ENCODE measurements around the gene NNT. TPM values are rescaled to one million over a fixed set of nuclear protein-coding genes. Genes with fewer than 3 reads are reported as not detected.
"Not testable (repeated sequence)": the region's sequence is repeated elsewhere in the genome, so short reads cannot be mapped to it uniquely, and the experiment has no call there.

NNT gene
- total RNA-seq, 1 donor from 2014 or later = 80.4 TPM

DNA sequence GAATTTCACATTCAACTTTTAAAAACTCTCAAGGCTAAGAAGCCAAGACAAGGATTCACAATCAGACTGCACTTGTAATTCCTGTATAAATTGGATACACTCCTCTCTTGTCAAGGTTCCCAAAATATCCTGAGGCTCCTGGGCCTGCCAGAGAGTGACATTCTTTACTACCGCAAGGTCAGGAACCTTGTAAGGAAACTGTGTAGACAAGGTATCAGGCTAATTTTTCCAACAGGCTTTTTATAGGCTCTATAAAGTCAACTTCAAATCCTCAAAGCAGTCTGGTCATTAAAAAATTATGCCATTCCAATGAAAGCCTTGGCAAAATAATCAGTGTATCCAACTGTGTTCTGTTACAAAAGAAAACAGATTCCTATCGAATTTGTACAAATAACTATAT lies 30.6 kb upstream of the NNT start:
- Mint-ChIP-seq H3K4me3 (no peak overlapping the region), H3K9me3 (no peaks in the 10 kb centered on the region), H3K4me1 (ENCODE audit: unreplicated experiment) (no peaks in the 10 kb centered on the region), H3K27ac (no peak overlapping the region), H3K36me3 (peaks cover 13% of the 10 kb centered on the region), H3K27me3 (no peaks in the 10 kb centered on the region)
- TF ChIP-seq, protein P1, sequence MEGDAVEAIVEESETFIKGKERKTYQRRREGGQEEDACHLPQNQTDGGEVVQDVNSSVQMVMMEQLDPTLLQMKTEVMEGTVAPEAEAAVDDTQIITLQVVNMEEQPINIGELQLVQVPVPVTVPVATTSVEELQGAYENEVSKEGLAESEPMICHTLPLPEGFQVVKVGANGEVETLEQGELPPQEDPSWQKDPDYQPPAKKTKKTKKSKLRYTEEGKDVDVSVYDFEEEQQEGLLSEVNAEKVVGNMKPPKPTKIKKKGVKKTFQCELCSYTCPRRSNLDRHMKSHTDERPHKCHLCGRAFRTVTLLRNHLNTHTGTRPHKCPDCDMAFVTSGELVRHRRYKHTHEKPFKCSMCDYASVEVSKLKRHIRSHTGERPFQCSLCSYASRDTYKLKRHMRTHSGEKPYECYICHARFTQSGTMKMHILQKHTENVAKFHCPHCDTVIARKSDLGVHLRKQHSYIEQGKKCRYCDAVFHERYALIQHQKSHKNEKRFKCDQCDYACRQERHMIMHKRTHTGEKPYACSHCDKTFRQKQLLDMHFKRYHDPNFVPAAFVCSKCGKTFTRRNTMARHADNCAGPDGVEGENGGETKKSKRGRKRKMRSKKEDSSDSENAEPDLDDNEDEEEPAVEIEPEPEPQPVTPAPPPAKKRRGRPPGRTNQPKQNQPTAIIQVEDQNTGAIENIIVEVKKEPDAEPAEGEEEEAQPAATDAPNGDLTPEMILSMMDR (conservative IDR thresholded peaks at IDR 0.05) = no peak
- no peak for DNase-seq (ENCODE audit: extremely low spot score, unreplicated experiment)

DNA sequence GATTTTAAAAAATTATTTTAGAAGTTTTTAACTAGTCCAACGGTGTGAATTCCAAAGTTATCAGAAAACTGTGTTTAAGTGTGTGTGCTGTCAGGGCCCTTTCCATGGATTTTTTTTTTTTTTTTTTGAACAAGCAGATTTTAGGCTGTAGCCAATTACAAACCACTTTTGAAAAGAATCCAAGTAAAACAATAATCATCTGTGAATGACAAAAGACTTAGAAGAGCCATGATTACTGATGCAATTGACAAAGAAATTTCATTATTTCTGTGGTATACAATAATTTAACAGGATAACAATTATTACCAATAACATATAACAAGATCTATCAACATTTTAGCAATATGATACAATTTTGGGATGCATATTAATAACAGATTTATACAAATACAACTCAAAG lies 29.9 kb upstream of the NNT start:
- H3K27me3 Mint-ChIP-seq = no peaks in the 10 kb centered on the region
- H3K4me1 Mint-ChIP-seq (ENCODE audit: unreplicated experiment) = no peaks in the 10 kb centered on the region
- TF ChIP-seq, protein P1 (conservative IDR thresholded peaks at IDR 0.05) = no peak
- DNase-seq (ENCODE audit: extremely low spot score, unreplicated experiment) = no peak
- peaks cover 13% of the 10 kb centered on the region for H3K36me3 Mint-ChIP-seq
- no peak overlapping the region for H3K27ac Mint-ChIP-seq
- no peaks in the 10 kb centered on the region for H3K9me3 Mint-ChIP-seq
- H3K4me3 Mint-ChIP-seq = no peak overlapping the region

DNA sequence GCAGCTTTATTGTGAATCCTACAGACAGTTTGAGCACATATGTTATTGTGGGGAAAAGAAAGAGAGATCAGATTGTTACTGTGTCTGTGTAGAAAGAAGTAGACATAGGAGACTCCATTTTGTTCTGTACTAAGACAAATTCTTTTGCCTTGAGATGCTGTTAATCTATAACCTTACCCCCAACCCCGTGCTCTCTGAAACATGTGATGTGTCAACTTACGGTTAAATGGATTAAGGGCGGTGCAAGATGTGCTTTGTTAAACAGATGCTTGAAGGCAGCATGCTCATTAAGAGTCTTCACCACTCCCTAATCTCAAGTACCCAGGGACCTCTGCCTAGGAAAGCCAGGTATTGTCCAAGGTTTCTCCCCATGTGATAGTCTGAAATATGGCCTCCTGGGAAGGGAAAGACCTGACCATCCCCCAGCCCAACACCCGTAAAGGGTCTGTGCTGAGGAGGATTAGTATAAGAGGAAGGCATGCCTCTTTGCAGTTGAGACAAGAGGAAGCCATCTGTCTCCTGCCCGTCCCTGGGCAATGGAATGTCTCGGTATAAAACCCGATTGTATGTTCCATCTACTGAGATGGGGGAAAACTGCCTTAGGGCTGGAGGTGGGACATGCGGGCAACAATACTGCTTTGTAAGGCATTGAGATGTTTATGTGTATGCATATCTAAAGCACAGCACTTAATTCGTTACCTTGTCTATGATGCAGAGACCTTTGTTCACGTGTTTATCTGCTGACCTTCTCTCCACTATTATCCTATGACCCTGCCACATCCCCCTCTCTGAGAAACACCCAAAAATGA lies 22.4 kb upstream of the NNT start:
- H3K4me1 Mint-ChIP-seq (ENCODE audit: unreplicated experiment); H3K27me3 Mint-ChIP-seq; H3K27ac Mint-ChIP-seq; DNase-seq (ENCODE audit: extremely low spot score, unreplicated experiment); H3K9me3 Mint-ChIP-seq; H3K4me3 Mint-ChIP-seq: not testable (repeated sequence)
- H3K36me3 Mint-ChIP-seq = peaks cover 22% of the 10 kb centered on the region

DNA sequence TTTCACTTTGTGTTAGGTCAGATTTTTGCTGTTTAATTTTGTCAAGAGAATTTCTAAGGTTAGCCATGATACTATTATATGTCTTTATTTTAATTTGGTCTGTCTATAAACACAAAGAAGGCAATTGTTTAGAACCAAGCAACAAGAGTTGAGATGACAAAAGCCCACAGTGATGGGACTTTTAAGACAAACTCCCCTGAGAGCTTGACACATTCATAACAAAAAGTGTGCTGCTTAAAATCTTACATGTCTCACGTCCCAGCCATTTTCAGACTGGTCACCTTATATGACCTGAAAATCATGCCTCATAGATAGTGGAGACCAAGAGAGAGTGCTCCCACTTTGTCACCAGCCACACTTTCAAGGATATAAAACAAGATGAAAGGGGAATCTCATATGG lies 21.6 kb upstream of the NNT start:
- Mint-ChIP-seq H3K4me1 (ENCODE audit: unreplicated experiment) (peaks cover 5% of the 10 kb centered on the region), H3K27ac (no peak overlapping the region), H3K9me3 (no peaks in the 10 kb centered on the region), H3K27me3 (no peaks in the 10 kb centered on the region), H3K4me3 (no peak overlapping the region), H3K36me3 (peaks cover 18% of the 10 kb centered on the region)
- DNase-seq (ENCODE audit: extremely low spot score, unreplicated experiment) = no peak
- TF ChIP-seq, protein P1 (conservative IDR thresholded peaks at IDR 0.05) = no peak

DNA sequence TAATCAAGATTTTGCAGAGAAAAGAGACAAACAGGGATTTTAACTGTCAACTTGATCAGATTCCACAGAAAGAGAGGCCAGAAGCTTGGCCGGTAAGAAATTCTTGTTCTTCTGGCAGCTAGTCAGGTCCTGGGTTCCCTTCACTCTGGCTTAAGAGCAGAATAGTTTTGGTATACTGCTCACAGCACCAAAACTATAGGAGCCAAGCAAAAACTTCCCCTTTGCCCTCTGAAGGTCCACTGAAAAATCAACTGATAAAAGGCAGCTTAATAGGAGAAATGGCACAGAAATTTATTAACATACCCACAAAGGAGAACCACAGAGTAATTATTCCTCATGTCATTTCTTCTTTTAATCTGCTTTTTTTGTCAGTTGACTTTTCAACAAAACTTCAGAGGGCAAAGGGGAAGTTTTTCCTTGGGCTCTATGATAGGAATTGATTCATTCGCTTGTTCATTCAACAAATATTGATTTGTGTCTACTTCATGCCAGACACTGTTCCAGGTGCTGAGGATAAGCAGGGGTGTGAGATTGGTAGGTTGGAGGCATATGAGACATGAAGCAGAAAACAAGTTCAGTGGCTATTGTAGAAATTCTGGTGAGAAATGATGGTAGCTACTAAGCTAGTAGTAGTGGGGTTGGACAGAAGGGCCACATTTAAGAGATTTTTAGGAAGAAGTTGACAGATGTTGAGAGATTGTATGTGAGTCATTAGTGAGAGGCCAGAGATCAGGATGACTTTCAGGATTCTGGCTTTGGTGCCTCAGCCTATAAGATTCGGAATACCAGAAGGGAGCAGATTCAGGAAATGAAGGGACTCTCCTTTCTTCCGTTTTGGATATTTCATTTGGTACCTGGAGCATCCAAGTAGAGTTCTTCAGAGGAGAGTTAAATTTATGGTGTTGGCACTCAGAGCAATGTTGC lies 20.6 kb upstream of the NNT start:
- TF ChIP-seq, protein P1 (conservative IDR thresholded peaks at IDR 0.05) = no peak
- no peak for DNase-seq (ENCODE audit: extremely low spot score, unreplicated experiment)
- no peak overlapping the region for H3K4me3 Mint-ChIP-seq
- peaks cover 5% of the 10 kb centered on the region for H3K4me1 Mint-ChIP-seq (ENCODE audit: unreplicated experiment)
- peaks cover 15% of the 10 kb centered on the region for H3K36me3 Mint-ChIP-seq
- H3K9me3 Mint-ChIP-seq = no peaks in the 10 kb centered on the region
- no peaks in the 10 kb centered on the region for H3K27me3 Mint-ChIP-seq
- H3K27ac Mint-ChIP-seq = no peak overlapping the region

DNA sequence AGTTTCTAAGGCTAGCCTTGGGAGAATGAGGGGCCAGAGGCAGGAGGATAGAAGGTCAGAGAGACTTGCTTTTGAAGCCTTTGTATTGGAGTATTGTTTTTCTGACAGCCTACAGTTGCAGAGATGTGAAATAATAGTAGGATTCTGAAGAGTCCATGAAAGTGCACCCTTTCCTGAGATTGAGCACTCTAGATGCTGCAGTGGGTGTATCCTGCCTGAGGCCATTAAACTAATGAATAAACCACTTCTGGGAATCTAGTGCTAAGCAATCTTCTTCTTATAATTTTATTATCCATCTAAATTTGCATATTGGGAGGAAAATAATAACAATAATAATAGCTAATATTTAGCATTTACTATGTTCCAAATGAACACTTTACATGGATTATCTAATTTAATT lies 19.3 kb upstream of the NNT start:
- H3K27me3 Mint-ChIP-seq = no peaks in the 10 kb centered on the region
- H3K4me3 Mint-ChIP-seq = no peak overlapping the region
- H3K36me3 Mint-ChIP-seq = peaks cover 15% of the 10 kb centered on the region
- H3K4me1 Mint-ChIP-seq (ENCODE audit: unreplicated experiment) = peaks cover 5% of the 10 kb centered on the region
- H3K27ac Mint-ChIP-seq = no peak overlapping the region
- TF ChIP-seq, protein P1 (conservative IDR thresholded peaks at IDR 0.05) = no peak
- no peak for DNase-seq (ENCODE audit: extremely low spot score, unreplicated experiment)
- H3K9me3 Mint-ChIP-seq = no peaks in the 10 kb centered on the region

Measured in type B pancreatic cell (in vitro differentiated cells).